K562 (cell line): ENCODE results near the gene CTDSP2. TPM values are rescaled to one million over a fixed set of nuclear protein-coding genes. Genes with fewer than 3 reads are reported as not detected.
A peak's percentile ranks its signal among the peaks of the same experiment; 100 is the strongest.
"Not testable (repeated sequence)": the region's sequence is repeated elsewhere in the genome, so short reads cannot be mapped to it uniquely, and the experiment has no call there.

Experiments
- ATAC-seq: fragments of 200-7000 bp; cut with Tn5 transposase; 3 replicates; pipeline ENCODE4 v1.9.1; 2020; ENCODE audit warnings: moderate library complexity
- BruUV-seq: library from RNA; stranded (reverse); fragments of 400-500 nt; replicated peaks from 2 replicates; lab custom pipeline; 2021; lab: Mats Ljungman, UMichigan
- CTCF ChIA-PET: fragments of 300-600 bp; formaldehyde crosslinking; extraction: SDS; loops from one replicate; lab custom pipeline; 2021; ENCODE audit warnings: low intra/inter-chr PET ratio; lab: Yijun Ruan, JAX
- POLR2A ChIA-PET: fragments of 300-600, 350-650 bp; sonication (Branson Sonifier 250); formaldehyde crosslinking; extraction: SDS; loops from one replicate; lab custom pipeline; 2021; ENCODE audit warnings: antibody characterized with exemption, inconsistent platforms; lab: Yijun Ruan, JAX
- DNase-seq, 4 experiments: peaks; one replicate each; pipeline versions ENCODE4 v3.0.0 to v3.0.0-alpha.2; 2011 to 2018; ENCODE audit warnings: low spot score in 3 of 4, mixed read lengths in 3 of 4; ENCODE audit errors: extremely low read depth in 1 of 4
- FAIRE-seq: peaks from 2 replicates; lab custom pipeline; 2011; peaks lifted over from hg19 to GRCh38; lab: Jason Lieb, UNC
- H2AFZ ChIP-seq: 2 replicates; pipeline ENCODE4 v1.6.0; 2011; ENCODE audit warnings: low read depth, low read length, control low read depth, inconsistent platforms
- H3K27ac ChIP-seq: fragments of 200-600 bp; 3 replicates; pipeline ENCODE4 v1.8.0; 2011; ENCODE audit warnings: low read depth, mild to moderate bottlenecking, control low read depth, inconsistent platforms, low read length, moderate library complexity, mixed read lengths; ENCODE audit errors: extremely low read depth
- H3K27me3 ChIP-seq, 2 experiments: fragments of 300-600 bp in 1 of 2; 2 replicates in 1 of 2; 3 replicates in 1 of 2; pipeline versions ENCODE4 v1.6.0 to v1.8.0; 2011; ENCODE audit warnings: inconsistent platforms in 2 of 2, low read length in 2 of 2, mild to moderate bottlenecking in 1 of 2, mixed read lengths in 1 of 2, moderate library complexity in 1 of 2; ENCODE audit not compliant: control insufficient read depth in 2 of 2, insufficient read depth in 2 of 2
- H3K36me3 ChIP-seq: fragments of 300-600 bp; 3 replicates; pipeline ENCODE4 v1.8.0; 2011; ENCODE audit warnings: mild to moderate bottlenecking, low read length, inconsistent platforms; ENCODE audit not compliant: control insufficient read depth, insufficient read depth
- H3K4me1 ChIP-seq, 2 experiments: fragments of 200-600 bp in 1 of 2; replicated peaks in 1 of 2; 2 replicates in 1 of 2; 3 replicates in 1 of 2; pipeline versions ENCODE4 v1.5.1 to v1.8.0; 2011; ENCODE audit warnings: inconsistent platforms in 2 of 2, low read length in 2 of 2, mild to moderate bottlenecking in 1 of 2, mixed read lengths in 1 of 2, moderate library complexity in 1 of 2; ENCODE audit not compliant: control insufficient read depth in 2 of 2, insufficient read depth in 2 of 2
- H3K4me2 ChIP-seq: 2 replicates; pipeline ENCODE4 v1.6.1; 2011; ENCODE audit warnings: low read length, control low read depth, inconsistent platforms, mixed read lengths; ENCODE audit not compliant: insufficient read depth
- H3K4me3 ChIP-seq: fragments of 200-600 bp; sonication (generic), shearing (Covaris generic); 2 replicates; pipeline ENCODE4 v1.5.1; 2016; ENCODE audit warnings: control low read depth, inconsistent platforms
- H3K79me2 ChIP-seq: fragments of 200-600 bp; 3 replicates; pipeline ENCODE4 v1.8.0; 2011; ENCODE audit warnings: low read length, inconsistent platforms; ENCODE audit not compliant: control insufficient read depth, insufficient read depth
- H3K9ac ChIP-seq, 2 experiments: 2 replicates each; pipeline versions ENCODE4 v1.6.0 to v1.6.1; 2011; ENCODE audit warnings: low read depth in 2 of 2, low read length in 2 of 2, control low read depth in 1 of 2, inconsistent platforms in 1 of 2, mild to moderate bottlenecking in 1 of 2, mixed read lengths in 1 of 2; ENCODE audit not compliant: insufficient read depth in 1 of 2
- H3K9me1 ChIP-seq: one replicate; pipeline ENCODE4 v1.6.0; 2011; ENCODE audit warnings: inconsistent platforms, mild to moderate bottlenecking, low read length, moderate library complexity; ENCODE audit not compliant: control insufficient read depth, insufficient read depth
- H3K9me3 ChIP-seq: replicated peaks from 2 replicates; pipeline ENCODE4 v1.5.1; 2011; ENCODE audit warnings: low read depth, low read length, inconsistent platforms; ENCODE audit not compliant: control insufficient read depth, insufficient read depth
- H4K20me1 ChIP-seq: replicated peaks from 2 replicates; pipeline ENCODE4 v1.6.1; 2011; ENCODE audit warnings: low read length, inconsistent platforms, mixed read lengths; ENCODE audit not compliant: control insufficient read depth, insufficient read depth
- ADNP ChIP-seq: fragments of 200-800 bp; sonication (Bioruptor generic); IDR thresholded peaks from 2 replicates; pipeline ENCODE4 v1.6.1; 2016; ENCODE audit warnings: missing genetic modification characterization, missing compliant biosample characterization
- FOSL1 ChIP-seq: fragments of 200-800 bp; sonication (Bioruptor generic); conservative IDR thresholded peaks from 2 replicates; pipeline ENCODE4 v1.6.1; 2016; ENCODE audit warnings: missing genetic modification characterization, missing compliant biosample characterization
- ZBTB34 ChIP-seq: fragments of 250-450 bp; sonication (Bioruptor Pico); IDR thresholded peaks from 2 replicates; pipeline ENCODE4 v1.8.0; 2021; ENCODE audit warnings: mild to moderate bottlenecking, moderate library complexity
- ZNF121 ChIP-seq: sonication (generic); formaldehyde crosslinking; conservative IDR thresholded peaks from 2 replicates; pipeline ENCODE4 v1.8.0; 2022; ENCODE audit warnings: missing genetic modification reagents
- WGBS: fragments of 100-300 bp; shearing (Covaris generic); methylation state at CpG from one replicate; pipeline ENCODE4 v1.1.6; 2016; ENCODE audit warnings: low coverage, mixed read lengths; ENCODE audit not compliant: insufficient coverage; ENCODE audit errors: missing lambda C conversion rate; 5-methylcytosine and 5-hydroxymethylcytosine counted together
- in situ Hi-C: fragments of 300-500 bp; cut with MboI; formaldehyde crosslinking; loops from 4 replicates; pipeline ENCODE4 v1.15.0; 2018; ENCODE audit warnings: inconsistent platforms, mixed read lengths
- intact Hi-C: fragments of 100-400 bp; cut with micrococcal nuclease; formaldehyde crosslinking; loops from 2 replicates; pipeline ENCODE4 v1.14.2; 2022
- polyA plus RNA-seq, 8 experiments: library from polyadenylated mRNA; depleted of rRNA in 4 of 8; stranded (reverse) in 5 of 8; unstranded in 3 of 8; fragments of >200 nt; fragmentation: Nextera tagmentation in 2 of 8; fragmentation: Illumina TruSeq in 1 of 8; extraction: Ambion mirVana in 2 of 8; extraction: Trizol in 1 of 8; gene quantifications; 2 replicates each; pipeline versions ENCODE4 v1.2.1 to v1.2.3, GENCODE V29; 2011 to 2014; ENCODE audit warnings: inconsistent platforms in 1 of 8, missing spikeins in 1 of 8
- total RNA-seq, 7 experiments: library from RNA; depleted of rRNA in 6 of 7; stranded (reverse); fragments of >200 nt in 6 of 7; fragmentation: Illumina TruSeq in 2 of 7; extraction: Trizol in 2 of 7; gene quantifications; 2 replicates each; pipeline versions ENCODE4 v1.2.1 to v1.2.3, GENCODE V29; 2011 to 2021; ENCODE audit warnings: low replicate concordance in 1 of 7
- TF ChIP-seq, protein P1 (sequence below): sonication (generic); formaldehyde crosslinking; IDR thresholded peaks from 2 replicates; pipeline ENCODE4 v1.8.0; 2022; ENCODE audit warnings: mild to moderate bottlenecking, low read depth, missing genetic modification reagents

The CTDSP2 gene
- total and polyA plus RNA-seq, 9 of the 15 experiments (the other 6 are each of a cell fraction or from before 2014, with no cell fraction given) = 20.4 to 108 (median 47.7) TPM

GRCh38 chr12:57881035-57881434, 34.5 kb upstream of the CTDSP2 start:
- H4K20me1 ChIP-seq, H3K79me2 ChIP-seq, DNase-seq, H2AFZ ChIP-seq, H3K36me3 ChIP-seq, FAIRE-seq, H3K27ac ChIP-seq, H3K9me3 ChIP-seq, H3K27me3 ChIP-seq, intact Hi-C loops, H3K9ac ChIP-seq, H3K9me1 ChIP-seq, H3K4me2 ChIP-seq, BruUV-seq, CTCF ChIA-PET, H3K4me1 ChIP-seq: not testable (repeated sequence)
- 39% methylated on average over 8 of the region's 9 CpGs for WGBS
- POLR2A ChIA-PET = interaction anchor here (0.9 to 1.1 kb wide), 3 partner anchors 13 to 22 kb away, joined by 3 to 6 read pairs (median 4); no protein-coding TSS in a partner anchor
- peak; percentile 43; the same call in 1 of the 2 replicates for TF ChIP-seq FOSL1 (tag)
- TF ChIP-seq ADNP (tag) = peak; percentile 70; the same call in 1 of the 2 replicates
- TF ChIP-seq, all 486 proteins: peak for 2; not testable (repeated sequence) for 484
- H3K4me3 ChIP-seq, ATAC-seq, in situ Hi-C loops: not testable (repeated sequence)

GRCh38 chr12:57877876-57878275, 31.3 kb upstream of the CTDSP2 start:
- TF ChIP-seq, protein P1, sequence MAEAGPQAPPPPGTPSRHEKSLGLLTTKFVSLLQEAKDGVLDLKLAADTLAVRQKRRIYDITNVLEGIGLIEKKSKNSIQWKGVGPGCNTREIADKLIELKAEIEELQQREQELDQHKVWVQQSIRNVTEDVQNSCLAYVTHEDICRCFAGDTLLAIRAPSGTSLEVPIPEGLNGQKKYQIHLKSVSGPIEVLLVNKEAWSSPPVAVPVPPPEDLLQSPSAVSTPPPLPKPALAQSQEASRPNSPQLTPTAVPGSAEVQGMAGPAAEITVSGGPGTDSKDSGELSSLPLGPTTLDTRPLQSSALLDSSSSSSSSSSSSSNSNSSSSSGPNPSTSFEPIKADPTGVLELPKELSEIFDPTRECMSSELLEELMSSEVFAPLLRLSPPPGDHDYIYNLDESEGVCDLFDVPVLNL (CRISPR knock-in tag) = no peak
- TF ChIP-seq ZNF121 (CRISPR knock-in tag) (peak; percentile 80), ZBTB34 (CRISPR knock-in tag) (no peak)
- Histone ChIP-seq H3K4me1 (peaks cover 3 to 8% of the 10 kb centered on the region in 2 experiments), H3K36me3 (no peaks in the 10 kb centered on the region), H3K9ac (no peak overlapping the region), H3K4me2 (no peak overlapping the region), H3K9me1 (no peaks in the 10 kb centered on the region), H2AFZ (no peak overlapping the region), H3K79me2 (no peaks in the 10 kb centered on the region), H3K4me3 (no peak overlapping the region), H3K27me3 (no peaks in the 10 kb centered on the region), H4K20me1 (no peaks in the 10 kb centered on the region), H3K9me3 (no peaks in the 10 kb centered on the region), H3K27ac (no peak overlapping the region)
- BruUV-seq = no TSS peak
- ChIA-PET CTCF (interaction anchor here (0.6 kb wide), 1 partner anchor 12 kb away, joined by 3 read pairs; no protein-coding TSS in a partner anchor), POLR2A (interaction anchor here (1.4 to 1.9 kb wide), 2 partner anchors 13 kb away, joined by 4 to 5 read pairs; no protein-coding TSS in a partner anchor)
- WGBS = 30% methylated on average over 3 of the region's 3 CpGs
- in situ Hi-C loops (no loop called here), intact Hi-C loops (no loop called here)
- ATAC-seq = no peak
- no peak for FAIRE-seq
- DNase-seq = no peak
